Duodenal mucosa (tissue), 2 donors: Measurements from ENCODE around the gene HNRNPUL1.
"Not testable (repeated sequence)": the region's sequence is repeated elsewhere in the genome, so short reads cannot be mapped to it uniquely, and the experiment has no call there.

Experiments used
- H3K27ac ChIP-seq: one replicate; pipeline ENCODE4 v1.7.0; 2013; ENCODE audit warnings: low read depth, low read length
- H3K27me3 ChIP-seq, 2 donors: one replicate each; pipeline ENCODE4 v1.7.0; 2013; ENCODE audit warnings: low read length in 2 of 2, control low read depth in 1 of 2; ENCODE audit not compliant: insufficient read depth in 2 of 2, control insufficient read depth in 1 of 2
- H3K36me3 ChIP-seq, 2 donors: one replicate each; pipeline ENCODE4 v1.7.0; 2013; ENCODE audit warnings: low read length in 2 of 2, control low read depth in 1 of 2; ENCODE audit not compliant: insufficient read depth in 2 of 2, control insufficient read depth in 1 of 2
- H3K4me1 ChIP-seq, 2 donors: one replicate each; pipeline ENCODE4 v1.7.0; 2013; ENCODE audit warnings: low read length in 2 of 2, control low read depth in 1 of 2; ENCODE audit not compliant: insufficient read depth in 2 of 2, control insufficient read depth in 1 of 2
- H3K4me3 ChIP-seq, 2 donors: one replicate each; pipeline ENCODE4 v1.7.0; 2013; ENCODE audit warnings: low read length in 2 of 2, low read depth in 1 of 2
- H3K9ac ChIP-seq, 2 donors: one replicate each; pipeline ENCODE4 v1.7.0; 2013; ENCODE audit warnings: low read length in 2 of 2, low read depth in 1 of 2
- H3K9me3 ChIP-seq, 2 donors: one replicate each; pipeline ENCODE4 v1.7.0; 2013; ENCODE audit warnings: low read length in 2 of 2, control low read depth in 1 of 2; ENCODE audit not compliant: control insufficient read depth in 1 of 2

Gene HNRNPUL1

DNA sequence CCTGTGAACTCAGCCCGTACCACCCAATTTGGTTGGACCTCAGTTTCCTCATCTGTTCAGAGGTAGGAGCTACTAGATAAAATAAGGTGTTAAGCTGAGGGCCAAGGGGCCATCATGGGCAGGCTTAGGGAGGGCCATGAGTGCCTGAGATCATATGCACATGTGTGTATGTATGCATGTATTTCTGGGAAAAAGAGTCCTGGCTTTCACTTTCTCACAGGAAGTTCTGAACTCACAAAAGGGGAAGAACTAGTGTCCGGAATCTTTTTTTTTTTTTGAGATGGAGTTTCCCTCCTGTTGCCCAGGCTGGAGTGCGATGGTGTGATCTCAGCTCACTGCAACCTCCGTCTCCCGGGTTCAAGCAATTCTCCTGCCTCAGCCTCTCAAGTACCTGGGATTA is 70.6 kb downstream of the HNRNPUL1 start:
- Histone ChIP-seq H3K36me3 (peaks cover 4 to 14% of the 10 kb centered on the region in 2 donors), H3K9ac (no peak overlapping the region), H3K4me1 (peaks cover 0 to 3% of the 10 kb centered on the region in 2 donors), H3K27ac (no peak overlapping the region), H3K4me3 (no peak overlapping the region), H3K9me3 (no peaks in the 10 kb centered on the region), H3K27me3 (peaks cover 0 to 4% of the 10 kb centered on the region in 2 donors)

DNA sequence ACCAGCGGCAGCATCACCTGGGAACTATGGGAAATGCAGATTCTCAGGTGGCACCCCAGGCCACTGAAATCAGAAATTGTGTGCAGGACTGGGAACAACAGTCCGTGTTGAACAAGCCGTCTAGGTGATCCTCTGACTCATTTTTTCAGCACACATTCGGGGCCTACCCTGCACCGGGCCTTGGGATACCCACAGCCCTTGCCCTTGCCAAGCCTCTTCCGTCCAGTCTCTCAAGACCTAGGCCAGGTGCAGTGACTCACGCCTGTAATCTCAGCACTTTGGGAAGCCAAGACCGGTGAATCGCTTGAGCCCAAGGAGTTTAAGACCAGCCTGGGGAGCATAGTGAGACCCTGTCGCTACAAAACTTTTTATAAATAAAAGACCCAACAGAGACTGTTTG is 71.3 kb downstream of the HNRNPUL1 start:
- Histone ChIP-seq H3K4me1 (peaks cover 0 to 1% of the 10 kb centered on the region in 2 donors), H3K9ac (no peak overlapping the region), H3K27me3 (peaks cover 0 to 2% of the 10 kb centered on the region in 2 donors), H3K4me3 (no peak overlapping the region), H3K27ac (no peak overlapping the region), H3K36me3 (peaks cover 4 to 11% of the 10 kb centered on the region in 2 donors), H3K9me3 (no peaks in the 10 kb centered on the region)

DNA sequence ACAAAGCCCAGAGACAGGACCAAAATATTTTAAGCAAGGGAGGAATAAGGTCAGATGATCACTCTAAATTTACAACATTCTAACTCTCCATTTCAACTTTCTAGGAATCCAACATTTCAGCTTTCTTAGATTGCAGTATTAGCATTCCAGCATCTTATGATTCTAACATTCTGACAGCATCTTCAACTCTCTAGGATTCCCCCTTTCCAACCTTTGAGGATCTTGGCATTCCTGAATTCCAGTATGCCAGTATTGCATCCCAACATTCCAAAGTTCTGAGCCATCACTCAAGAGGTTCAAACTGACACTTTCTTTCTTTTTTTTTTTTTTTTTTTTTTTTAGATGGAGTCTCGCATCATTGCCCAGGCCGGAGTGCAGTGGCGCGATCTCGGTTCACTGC is 75.8 kb downstream of the HNRNPUL1 start:
- H3K36me3 ChIP-seq: peaks cover 3 to 22% of the 10 kb centered on the region in 2 donors

DNA sequence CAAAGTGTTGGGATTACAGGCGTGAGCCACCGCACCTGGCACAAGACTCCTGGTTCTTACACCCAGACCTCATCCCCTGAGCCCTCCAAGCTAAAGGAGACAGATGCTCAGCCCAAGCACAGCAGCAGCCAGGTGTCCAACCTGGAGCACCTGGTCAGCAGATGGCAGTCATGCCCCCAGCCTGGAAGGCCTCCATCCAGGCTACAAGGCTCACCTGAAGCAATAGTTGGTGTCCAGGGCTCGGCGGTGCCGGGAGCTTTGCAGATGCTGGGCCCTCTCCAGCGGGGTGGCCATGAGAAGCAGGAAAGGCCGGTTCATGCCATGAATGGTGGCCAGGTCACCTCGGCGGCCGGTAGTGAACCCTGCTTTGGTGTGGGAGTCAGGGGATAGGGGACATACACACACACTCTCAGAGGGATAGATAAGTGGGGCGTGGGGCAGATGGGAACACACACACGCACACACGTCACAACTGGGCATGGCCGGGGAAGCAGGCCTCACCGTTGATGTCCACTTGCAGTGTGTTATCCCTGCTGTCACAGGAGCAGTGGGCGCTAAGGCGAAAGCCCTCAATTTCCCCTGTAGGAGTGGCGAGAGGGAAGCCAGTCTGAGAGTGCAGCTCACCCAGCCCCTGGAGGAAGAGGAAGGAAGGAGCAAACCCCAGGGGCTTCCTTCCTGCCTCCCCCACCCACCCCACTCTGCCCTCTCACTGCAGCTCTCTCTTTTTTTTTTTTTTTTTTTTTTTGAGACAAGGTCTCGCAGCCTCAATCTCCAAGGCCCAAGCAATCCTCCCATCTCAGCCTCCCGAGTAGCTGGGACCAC is 77.7 kb downstream of the HNRNPUL1 start:
- peaks cover 3 to 24% of the 10 kb centered on the region in 2 donors for H3K36me3 ChIP-seq
- H3K9ac ChIP-seq: no peak overlapping the region
- no peaks in the 10 kb centered on the region for H3K9me3 ChIP-seq
- no peak overlapping the region for H3K4me3 ChIP-seq
- H3K4me1 ChIP-seq: peaks cover 0 to 4% of the 10 kb centered on the region in 2 donors
- no peak overlapping the region for H3K27ac ChIP-seq
- H3K27me3 ChIP-seq: no peaks in the 10 kb centered on the region

More for the DNA sequence above, 75.8 kb downstream of the HNRNPUL1 start:
- Histone ChIP-seq H3K9ac (no peak overlapping the region), H3K27me3 (no peaks in the 10 kb centered on the region), H3K4me3 (no peak overlapping the region), H3K9me3 (no peaks in the 10 kb centered on the region), H3K4me1 (peaks cover 0 to 4% of the 10 kb centered on the region in 2 donors), H3K27ac (no peak overlapping the region)

DNA sequence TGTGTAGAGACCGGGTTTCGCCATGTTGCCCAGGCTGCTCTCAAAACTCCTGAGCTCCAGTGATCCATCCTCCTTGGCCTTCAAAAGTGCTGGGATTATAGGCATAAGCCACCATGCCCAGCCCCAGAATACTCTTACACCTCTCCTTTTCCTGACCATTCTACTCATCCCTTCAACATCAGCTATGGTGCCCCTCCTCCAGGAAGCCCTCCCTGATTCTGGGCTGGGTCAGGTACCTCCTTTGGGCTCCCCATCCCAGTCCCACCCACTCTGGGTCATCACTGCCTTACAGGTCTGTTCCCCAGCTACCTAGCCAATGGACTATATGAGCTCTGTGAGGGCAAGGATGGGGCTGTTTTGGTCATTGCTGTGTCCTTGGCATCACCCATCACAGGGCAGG is 80.0 kb downstream of the HNRNPUL1 start:
- H3K27me3 ChIP-seq: no peaks in the 10 kb centered on the region
- no peaks in the 10 kb centered on the region for H3K9me3 ChIP-seq
- H3K4me3 ChIP-seq: no peak overlapping the region
- no peak overlapping the region for H3K9ac ChIP-seq
- peaks cover 3 to 25% of the 10 kb centered on the region in 2 donors for H3K36me3 ChIP-seq
- peaks cover 4 to 6% of the 10 kb centered on the region in 2 donors for H3K4me1 ChIP-seq
- H3K27ac ChIP-seq: no peak overlapping the region

DNA sequence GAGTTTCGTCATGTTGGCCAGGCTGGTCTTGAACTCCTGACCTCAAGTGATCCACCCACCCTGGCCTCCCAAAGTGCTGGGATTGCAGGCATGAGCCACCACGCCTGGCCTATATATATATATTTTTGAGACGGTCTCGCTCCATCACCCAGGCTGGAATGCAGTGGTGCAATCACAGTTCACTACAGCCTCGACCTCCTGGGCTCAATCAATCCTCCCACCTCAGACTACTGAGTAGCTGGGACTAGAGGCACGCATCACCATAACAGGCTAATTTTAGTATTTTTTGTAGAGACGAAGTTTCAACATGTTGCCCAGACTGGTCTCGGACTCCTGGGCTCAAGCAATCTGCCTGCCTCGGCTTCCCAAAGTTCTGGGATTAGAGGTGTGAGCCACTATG is 82.7 kb downstream of the HNRNPUL1 start:
- not testable (repeated sequence) for H3K9ac ChIP-seq, H3K9me3 ChIP-seq, H3K27ac ChIP-seq, H3K4me3 ChIP-seq
- H3K36me3 ChIP-seq: peaks cover 0 to 22% of the 10 kb centered on the region in 2 donors
- peaks cover 8 to 29% of the 10 kb centered on the region in 2 donors for H3K4me1 ChIP-seq
- peaks cover 4 to 16% of the 10 kb centered on the region in 2 donors for H3K27me3 ChIP-seq

DNA sequence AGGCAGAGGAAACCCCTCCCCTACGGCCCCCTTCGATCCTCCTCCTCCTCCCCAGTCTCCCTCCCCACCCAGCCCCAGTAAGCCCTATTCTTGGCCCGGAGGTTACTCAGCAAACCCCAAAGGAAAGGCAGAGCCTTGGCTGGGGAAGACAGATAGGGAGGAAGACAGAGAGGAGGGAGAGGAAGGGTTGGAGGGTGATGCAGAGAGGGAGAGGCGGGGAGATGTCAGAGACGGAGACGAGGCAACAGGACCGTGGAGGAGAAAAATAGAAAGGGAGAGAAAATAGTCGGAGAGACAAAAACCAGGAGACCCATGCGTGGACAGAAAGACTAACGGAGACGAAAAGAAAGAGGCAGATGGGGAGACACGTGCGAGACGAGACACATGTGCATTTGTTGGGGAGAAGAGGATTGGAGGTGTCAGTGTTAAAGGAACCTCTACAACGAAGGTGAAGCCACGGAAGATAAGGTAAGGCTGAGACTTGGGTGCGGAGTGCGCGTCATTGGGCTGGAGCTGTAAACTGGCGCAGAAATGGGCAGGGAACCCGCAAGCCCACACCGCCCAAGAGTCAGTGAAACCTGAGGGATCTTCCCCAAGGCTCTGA is 86.7 kb downstream of the HNRNPUL1 start:
- Histone ChIP-seq H3K4me1 (peaks cover 7 to 45% of the 10 kb centered on the region in 2 donors), H3K36me3 (peaks cover 0 to 4% of the 10 kb centered on the region in 2 donors), H3K27ac (peak overlapping the region; percentile 41), H3K4me3 (peak overlapping the region; percentile 69 to 84), H3K27me3 (peaks cover 4 to 25% of the 10 kb centered on the region in 2 donors), H3K9ac (peak overlapping the region; percentile 61 to 74), H3K9me3 (no peaks in the 10 kb centered on the region)

DNA sequence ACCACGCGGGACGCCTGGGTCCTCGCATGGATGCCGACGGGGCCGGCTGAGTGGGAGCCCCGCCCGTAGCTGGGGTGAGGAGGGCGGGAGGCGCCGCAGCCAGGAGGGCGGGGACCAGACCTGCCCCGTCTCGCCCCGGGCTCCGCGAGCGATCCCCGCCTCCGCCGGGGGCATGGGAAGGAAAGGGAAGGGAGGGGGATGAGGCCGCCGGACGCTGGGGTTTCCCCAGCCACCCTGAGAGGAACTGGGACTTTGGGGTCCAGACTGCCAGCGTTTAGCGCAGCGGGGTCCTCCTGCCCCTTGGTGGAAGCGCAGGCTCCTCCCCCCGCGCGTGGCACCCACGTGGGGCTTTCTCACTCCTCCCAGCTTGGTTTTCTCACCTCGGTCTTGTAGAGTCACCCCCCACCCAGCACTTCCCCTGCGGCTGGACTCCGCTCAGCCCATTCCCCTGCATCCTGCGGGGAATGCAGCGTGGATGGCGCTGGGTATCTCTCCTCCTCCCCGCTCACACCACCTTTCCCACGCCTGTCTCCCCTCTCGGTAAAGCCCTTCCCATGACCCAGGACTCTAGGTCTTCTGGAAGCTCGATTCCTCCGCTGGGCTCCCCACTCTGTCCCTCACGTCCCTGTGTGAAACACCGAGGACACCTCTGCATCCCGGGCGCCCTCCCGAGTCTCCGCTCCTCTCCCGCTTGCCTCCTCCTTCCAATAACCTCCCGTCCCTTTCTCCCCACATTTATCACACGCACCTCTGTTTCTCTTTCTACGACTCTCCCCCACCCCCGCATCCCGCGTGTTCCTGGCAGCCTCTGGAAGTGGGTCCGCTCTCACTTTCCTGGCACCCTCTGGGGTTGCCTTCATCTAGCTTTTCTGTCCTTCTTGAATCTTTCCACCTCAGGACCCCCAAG is 87.4 kb downstream of the HNRNPUL1 start:
- H3K4me3 ChIP-seq: peak overlapping the region; percentile 69 to 84
- H3K4me1 ChIP-seq: peaks cover 7 to 45% of the 10 kb centered on the region in 2 donors
- peaks cover 4 to 25% of the 10 kb centered on the region in 2 donors for H3K27me3 ChIP-seq
- H3K9ac ChIP-seq: peak overlapping the region; percentile 61 to 74
- H3K9me3 ChIP-seq: no peaks in the 10 kb centered on the region
- H3K27ac ChIP-seq: peak overlapping the region; percentile 41
- peaks cover 0 to 4% of the 10 kb centered on the region in 2 donors for H3K36me3 ChIP-seq

DNA sequence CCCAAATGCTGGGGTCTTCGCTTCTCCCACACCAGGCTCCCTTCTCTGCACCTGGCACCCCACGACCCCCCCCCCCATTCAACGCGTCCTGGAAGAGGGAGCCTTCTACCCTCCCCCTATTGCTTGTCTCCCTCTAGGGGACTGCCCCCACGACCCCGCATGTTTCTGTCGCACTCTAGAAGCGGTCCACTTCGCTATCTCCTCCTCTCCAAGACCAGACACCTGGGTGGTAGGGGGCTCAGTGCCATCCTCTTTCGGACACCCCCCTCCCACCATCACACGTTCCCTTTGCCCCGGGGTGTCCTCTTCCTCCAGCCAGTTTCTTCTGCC is 88.1 kb downstream of the HNRNPUL1 start:
- peaks cover 4 to 25% of the 10 kb centered on the region in 2 donors for H3K27me3 ChIP-seq
- peaks cover 0 to 4% of the 10 kb centered on the region in 2 donors for H3K36me3 ChIP-seq
- no peaks in the 10 kb centered on the region for H3K9me3 ChIP-seq
- peaks cover 7 to 45% of the 10 kb centered on the region in 2 donors for H3K4me1 ChIP-seq
- peak overlapping the region; percentile 69 to 84 for H3K4me3 ChIP-seq
- H3K9ac ChIP-seq: peak overlapping the region; percentile 61 to 74
- no peak overlapping the region for H3K27ac ChIP-seq
